K562 (cell line): ENCODE measurements around the gene ADORA3. TPM values are rescaled to one million over a fixed set of nuclear protein-coding genes. Genes with fewer than 3 reads are reported as not detected.

Experiments
- ATAC-seq: fragments of 200-7000 bp; cut with Tn5 transposase; 3 replicates; pipeline ENCODE4 v1.9.1; 2020; ENCODE audit warnings: moderate library complexity
- BruUV-seq: library from RNA; stranded (reverse); fragments of 400-500 nt; replicated peaks from 2 replicates; lab custom pipeline; 2021; lab: Mats Ljungman, UMichigan
- CTCF ChIA-PET: fragments of 300-600 bp; formaldehyde crosslinking; extraction: SDS; loops from one replicate; lab custom pipeline; 2021; ENCODE audit warnings: low intra/inter-chr PET ratio; lab: Yijun Ruan, JAX
- POLR2A ChIA-PET: fragments of 300-600, 350-650 bp; sonication (Branson Sonifier 250); formaldehyde crosslinking; extraction: SDS; loops from one replicate; lab custom pipeline; 2021; ENCODE audit warnings: antibody characterized with exemption, inconsistent platforms; lab: Yijun Ruan, JAX
- DNase-seq, 4 experiments: peaks; one replicate each; pipeline versions ENCODE4 v3.0.0 to v3.0.0-alpha.2; 2011 to 2018; ENCODE audit warnings: low spot score in 3 of 4, mixed read lengths in 3 of 4; ENCODE audit errors: extremely low read depth in 1 of 4
- FAIRE-seq: peaks from 2 replicates; lab custom pipeline; 2011; peaks lifted over from hg19 to GRCh38; lab: Jason Lieb, UNC
- H2AFZ ChIP-seq: 2 replicates; pipeline ENCODE4 v1.6.0; 2011; ENCODE audit warnings: low read depth, low read length, control low read depth, inconsistent platforms
- H3K27ac ChIP-seq: fragments of 200-600 bp; 3 replicates; pipeline ENCODE4 v1.8.0; 2011; ENCODE audit warnings: low read depth, mild to moderate bottlenecking, control low read depth, inconsistent platforms, low read length, moderate library complexity, mixed read lengths; ENCODE audit errors: extremely low read depth
- H3K27me3 ChIP-seq, 2 experiments: fragments of 300-600 bp in 1 of 2; 2 replicates in 1 of 2; 3 replicates in 1 of 2; pipeline versions ENCODE4 v1.6.0 to v1.8.0; 2011; ENCODE audit warnings: inconsistent platforms in 2 of 2, low read length in 2 of 2, mild to moderate bottlenecking in 1 of 2, mixed read lengths in 1 of 2, moderate library complexity in 1 of 2; ENCODE audit not compliant: control insufficient read depth in 2 of 2, insufficient read depth in 2 of 2
- H3K36me3 ChIP-seq: fragments of 300-600 bp; 3 replicates; pipeline ENCODE4 v1.8.0; 2011; ENCODE audit warnings: mild to moderate bottlenecking, low read length, inconsistent platforms; ENCODE audit not compliant: control insufficient read depth, insufficient read depth
- H3K4me1 ChIP-seq, 2 experiments: fragments of 200-600 bp in 1 of 2; replicated peaks in 1 of 2; 2 replicates in 1 of 2; 3 replicates in 1 of 2; pipeline versions ENCODE4 v1.5.1 to v1.8.0; 2011; ENCODE audit warnings: inconsistent platforms in 2 of 2, low read length in 2 of 2, mild to moderate bottlenecking in 1 of 2, mixed read lengths in 1 of 2, moderate library complexity in 1 of 2; ENCODE audit not compliant: control insufficient read depth in 2 of 2, insufficient read depth in 2 of 2
- H3K4me2 ChIP-seq: 2 replicates; pipeline ENCODE4 v1.6.1; 2011; ENCODE audit warnings: low read length, control low read depth, inconsistent platforms, mixed read lengths; ENCODE audit not compliant: insufficient read depth
- H3K4me3 ChIP-seq: fragments of 200-600 bp; sonication (generic), shearing (Covaris generic); 2 replicates; pipeline ENCODE4 v1.5.1; 2016; ENCODE audit warnings: control low read depth, inconsistent platforms
- H3K79me2 ChIP-seq: fragments of 200-600 bp; 3 replicates; pipeline ENCODE4 v1.8.0; 2011; ENCODE audit warnings: low read length, inconsistent platforms; ENCODE audit not compliant: control insufficient read depth, insufficient read depth
- H3K9ac ChIP-seq, 2 experiments: 2 replicates each; pipeline versions ENCODE4 v1.6.0 to v1.6.1; 2011; ENCODE audit warnings: low read depth in 2 of 2, low read length in 2 of 2, control low read depth in 1 of 2, inconsistent platforms in 1 of 2, mild to moderate bottlenecking in 1 of 2, mixed read lengths in 1 of 2; ENCODE audit not compliant: insufficient read depth in 1 of 2
- H3K9me1 ChIP-seq: one replicate; pipeline ENCODE4 v1.6.0; 2011; ENCODE audit warnings: inconsistent platforms, mild to moderate bottlenecking, low read length, moderate library complexity; ENCODE audit not compliant: control insufficient read depth, insufficient read depth
- H3K9me3 ChIP-seq: replicated peaks from 2 replicates; pipeline ENCODE4 v1.5.1; 2011; ENCODE audit warnings: low read depth, low read length, inconsistent platforms; ENCODE audit not compliant: control insufficient read depth, insufficient read depth
- H4K20me1 ChIP-seq: replicated peaks from 2 replicates; pipeline ENCODE4 v1.6.1; 2011; ENCODE audit warnings: low read length, inconsistent platforms, mixed read lengths; ENCODE audit not compliant: control insufficient read depth, insufficient read depth
- CC2D1A ChIP-seq: fragments of 450-650 bp; IDR thresholded peaks from 2 replicates; pipeline ENCODE4 v1.6.1; 2017; ENCODE audit warnings: mild to moderate bottlenecking
- CREM ChIP-seq: IDR thresholded peaks from 2 replicates; pipeline ENCODE4 v1.6.1; 2014; ENCODE audit warnings: antibody characterized with exemption, low read depth
- DEAF1 ChIP-seq: fragments of 450-650 bp; formaldehyde crosslinking; IDR thresholded peaks from 2 replicates; pipeline ENCODE4 v1.4.0; 2020; ENCODE audit warnings: mild to moderate bottlenecking, moderate library complexity
- ETV1 ChIP-seq: fragments of 450-650 bp; conservative IDR thresholded peaks from 2 replicates; pipeline ENCODE4 v1.6.1; 2016; ENCODE audit warnings: missing genetic modification characterization, control low read depth, low read depth, missing compliant biosample characterization
- HNRNPL ChIP-seq: fragments of 200-400 bp; formaldehyde crosslinking; IDR thresholded peaks from 2 replicates; pipeline ENCODE4 v1.6.1; 2017; ENCODE audit warnings: low read depth, mild to moderate bottlenecking, low read length
- MCM3 ChIP-seq: fragments of 450-650 bp; IDR thresholded peaks from 2 replicates; pipeline ENCODE4 v1.6.1; 2016
- SNIP1 ChIP-seq: fragments of 450-650 bp; IDR thresholded peaks from 2 replicates; pipeline ENCODE4 v1.7.1; 2017; ENCODE audit warnings: low read depth, mild to moderate bottlenecking
- SREBF1 ChIP-seq: fragments of 150-350 bp; IDR thresholded peaks from 2 replicates; pipeline ENCODE4 v1.6.1; 2014; ENCODE audit warnings: antibody characterized with exemption, low read depth, low read length, borderline replicate concordance
- ZBTB8A ChIP-seq: fragments of 450-650 bp; IDR thresholded peaks from 2 replicates; pipeline ENCODE4 v1.6.1; 2018; ENCODE audit warnings: mild to moderate bottlenecking, moderate library complexity; ENCODE audit not compliant: partially characterized antibody
- ZFX ChIP-seq: sonication (generic); formaldehyde crosslinking; IDR thresholded peaks from 2 replicates; pipeline ENCODE4 v1.8.0; 2022; ENCODE audit warnings: mild to moderate bottlenecking, missing genetic modification reagents, moderate library complexity
- ZNF263 ChIP-seq: sonication (generic); formaldehyde crosslinking; IDR thresholded peaks from 2 replicates; pipeline ENCODE4 v1.8.0; 2022; ENCODE audit warnings: mild to moderate bottlenecking, missing genetic modification reagents, borderline replicate concordance
- WGBS: fragments of 100-300 bp; shearing (Covaris generic); methylation state at CpG from one replicate; pipeline ENCODE4 v1.1.6; 2016; ENCODE audit warnings: low coverage, mixed read lengths; ENCODE audit not compliant: insufficient coverage; ENCODE audit errors: missing lambda C conversion rate; 5-methylcytosine and 5-hydroxymethylcytosine counted together
- in situ Hi-C: fragments of 300-500 bp; cut with MboI; formaldehyde crosslinking; loops from 4 replicates; pipeline ENCODE4 v1.15.0; 2018; ENCODE audit warnings: inconsistent platforms, mixed read lengths
- intact Hi-C: fragments of 100-400 bp; cut with micrococcal nuclease; formaldehyde crosslinking; loops from 2 replicates; pipeline ENCODE4 v1.14.2; 2022
- polyA plus RNA-seq, 8 experiments: library from polyadenylated mRNA; depleted of rRNA in 4 of 8; stranded (reverse) in 5 of 8; unstranded in 3 of 8; fragments of >200 nt; fragmentation: Nextera tagmentation in 2 of 8; fragmentation: Illumina TruSeq in 1 of 8; extraction: Ambion mirVana in 2 of 8; extraction: Trizol in 1 of 8; gene quantifications; 2 replicates each; pipeline versions ENCODE4 v1.2.1 to v1.2.3, GENCODE V29; 2011 to 2014; ENCODE audit warnings: inconsistent platforms in 1 of 8, missing spikeins in 1 of 8
- total RNA-seq, 7 experiments: library from RNA; depleted of rRNA in 6 of 7; stranded (reverse); fragments of >200 nt in 6 of 7; fragmentation: Illumina TruSeq in 2 of 7; extraction: Trizol in 2 of 7; gene quantifications; 2 replicates each; pipeline versions ENCODE4 v1.2.1 to v1.2.3, GENCODE V29; 2011 to 2021; ENCODE audit warnings: low replicate concordance in 1 of 7
- TF ChIP-seq, protein P1 (sequence below): fragments of 250-450 bp; sonication (Bioruptor Pico); IDR thresholded peaks from 2 replicates; pipeline ENCODE4 v1.4.0; 2020; ENCODE audit warnings: mild to moderate bottlenecking, moderate library complexity, borderline replicate concordance
- TF ChIP-seq, protein P2 (sequence below): fragments of 250-450 bp; sonication (Bioruptor Pico); IDR thresholded peaks from 2 replicates; pipeline ENCODE4 v1.5.0; 2020; ENCODE audit warnings: mild to moderate bottlenecking

ADORA3 gene
- total and polyA plus RNA-seq, 9 of the 15 experiments (the other 6 are each of a cell fraction or from before 2014, with no cell fraction given): 0.09 to 0.35 (median 0.16) TPM; not detected in 3

DNA sequence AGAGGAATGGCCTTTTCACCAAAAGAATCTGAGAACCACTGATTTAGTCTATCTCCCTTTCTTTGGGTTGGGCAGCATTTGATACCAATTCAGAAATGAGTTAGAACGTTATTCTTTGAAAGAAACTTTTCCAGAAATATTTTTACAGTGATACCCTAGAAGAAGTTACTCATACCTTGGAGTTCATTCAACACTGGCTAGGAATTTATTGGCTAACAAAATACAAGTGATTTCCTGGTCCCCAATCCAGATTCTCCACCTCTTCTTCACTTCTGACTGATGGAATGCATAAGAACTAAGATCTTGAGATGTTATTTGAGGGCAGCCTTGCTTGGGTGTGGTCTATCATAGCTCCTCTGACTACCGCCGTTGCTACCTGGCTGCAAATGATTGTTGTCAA, 20.3 kb downstream of the ADORA3 start (continued):
- TF ChIP-seq, protein P1, sequence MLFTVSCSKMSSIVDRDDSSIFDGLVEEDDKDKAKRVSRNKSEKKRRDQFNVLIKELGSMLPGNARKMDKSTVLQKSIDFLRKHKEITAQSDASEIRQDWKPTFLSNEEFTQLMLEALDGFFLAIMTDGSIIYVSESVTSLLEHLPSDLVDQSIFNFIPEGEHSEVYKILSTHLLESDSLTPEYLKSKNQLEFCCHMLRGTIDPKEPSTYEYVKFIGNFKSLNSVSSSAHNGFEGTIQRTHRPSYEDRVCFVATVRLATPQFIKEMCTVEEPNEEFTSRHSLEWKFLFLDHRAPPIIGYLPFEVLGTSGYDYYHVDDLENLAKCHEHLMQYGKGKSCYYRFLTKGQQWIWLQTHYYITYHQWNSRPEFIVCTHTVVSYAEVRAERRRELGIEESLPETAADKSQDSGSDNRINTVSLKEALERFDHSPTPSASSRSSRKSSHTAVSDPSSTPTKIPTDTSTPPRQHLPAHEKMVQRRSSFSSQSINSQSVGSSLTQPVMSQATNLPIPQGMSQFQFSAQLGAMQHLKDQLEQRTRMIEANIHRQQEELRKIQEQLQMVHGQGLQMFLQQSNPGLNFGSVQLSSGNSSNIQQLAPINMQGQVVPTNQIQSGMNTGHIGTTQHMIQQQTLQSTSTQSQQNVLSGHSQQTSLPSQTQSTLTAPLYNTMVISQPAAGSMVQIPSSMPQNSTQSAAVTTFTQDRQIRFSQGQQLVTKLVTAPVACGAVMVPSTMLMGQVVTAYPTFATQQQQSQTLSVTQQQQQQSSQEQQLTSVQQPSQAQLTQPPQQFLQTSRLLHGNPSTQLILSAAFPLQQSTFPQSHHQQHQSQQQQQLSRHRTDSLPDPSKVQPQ (CRISPR knock-in tag): no peak

GRCh38 chr1:111481387-111482221, 21.8 kb downstream of the ADORA3 start:
- intact Hi-C loops: loop anchor here (1.0 to 5.0 kb wide), 3 partner anchors 175 to 886 kb away; no protein-coding TSS in a partner anchor
- Histone ChIP-seq H3K4me2 (no peak overlapping the region), H3K36me3 (no peaks in the 10 kb centered on the region), H3K9me1 (no peaks in the 10 kb centered on the region), H3K9me3 (no peaks in the 10 kb centered on the region), H3K4me1 (peaks cover 0 to 7% of the 10 kb centered on the region in 2 experiments; a peak in 3 of 5 replicates), H3K79me2 (no peaks in the 10 kb centered on the region), H4K20me1 (no peaks in the 10 kb centered on the region), H3K9ac (no peak overlapping the region), H3K4me3 (no peak overlapping the region), H3K27ac (no peak overlapping the region), H3K27me3 (peaks cover 1 to 13% of the 10 kb centered on the region in 2 experiments; a peak in 4 of 5 replicates), H2AFZ (peak overlapping the region; percentile 21; the same call in 1 of the 2 replicates)
- CTCF ChIA-PET: interaction anchor here (0.6 to 3.5 kb wide), 17 partner anchors 26 to 885 kb away, joined by 3 to 39 read pairs (median 4); partner anchors contain the start of gene DDX20
- 22% methylated on average over 8 of the region's 8 CpGs for WGBS
- POLR2A ChIA-PET: interaction anchor here (0.6 to 1.4 kb wide), 4 partner anchors 16 to 352 kb away, joined by 3 to 4 read pairs (median 3); no protein-coding TSS in a partner anchor
- peak; percentile 67 to 82 (median 76) for DNase-seq
- FAIRE-seq: peak; percentile 88
- in situ Hi-C loops: loop anchor here (5.0 to 25.0 kb wide), 2 partner anchors 276 to 856 kb away; partner anchors contain the start of gene DDX20
- ATAC-seq: peak; percentile 98
- BruUV-seq: no TSS peak
- TF ChIP-seq, protein P2, sequence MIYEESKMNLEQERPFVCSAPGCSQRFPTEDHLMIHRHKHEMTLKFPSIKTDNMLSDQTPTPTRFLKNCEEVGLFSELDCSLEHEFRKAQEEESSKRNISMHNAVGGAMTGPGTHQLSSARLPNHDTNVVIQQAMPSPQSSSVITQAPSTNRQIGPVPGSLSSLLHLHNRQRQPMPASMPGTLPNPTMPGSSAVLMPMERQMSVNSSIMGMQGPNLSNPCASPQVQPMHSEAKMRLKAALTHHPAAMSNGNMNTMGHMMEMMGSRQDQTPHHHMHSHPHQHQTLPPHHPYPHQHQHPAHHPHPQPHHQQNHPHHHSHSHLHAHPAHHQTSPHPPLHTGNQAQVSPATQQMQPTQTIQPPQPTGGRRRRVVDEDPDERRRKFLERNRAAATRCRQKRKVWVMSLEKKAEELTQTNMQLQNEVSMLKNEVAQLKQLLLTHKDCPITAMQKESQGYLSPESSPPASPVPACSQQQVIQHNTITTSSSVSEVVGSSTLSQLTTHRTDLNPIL: no peak
- TF ChIP-seq DEAF1 (peak; percentile 94), ZBTB8A (no peak), ZNF263 (no peak), CC2D1A (peak; percentile 79; the same call in 1 of the 2 replicates), ETV1 (tag) (no peak), SNIP1 (no peak), MCM3 (no peak), HNRNPL (0 out of 2 replicates have a peak, but pooled peaks have one; percentile 46), SREBF1 (no peak), ZFX (CRISPR knock-in tag) (no peak), CREM (0 out of 2 replicates have a peak, but pooled peaks have one; percentile 42)
